HG03439 (cell line): Measurements from ENCODE around the gene URGCP.
"Not testable (repeated sequence)": the region's sequence is repeated elsewhere in the genome, so short reads cannot be mapped to it uniquely, and the experiment has no call there.

ENCODE experiments used
- ATAC-seq: cut with Tn5 transposase; IDR thresholded peaks from one replicate; pipeline ENCODE4 v1.9.1; 2021; ENCODE audit warnings: mild to moderate bottlenecking, moderate library complexity; ENCODE audit not compliant: unreplicated experiment

URGCP gene

GRCh38 chr7:43915907-43916306 lies 9.5 kb upstream of the URGCP start:
- no peak for ATAC-seq

- ATAC-seq: no peak
Measured at GRCh38 chr7:43914795-43915194, 8.4 kb upstream of the URGCP start.

GRCh38 chr7:43905956-43906330 lies 453 bp downstream of the URGCP start:
- ATAC-seq: peak; percentile 38

GRCh38 chr7:43905209-43905946 lies 1.0 kb downstream of the URGCP start:
- no peak for ATAC-seq

- no peak for ATAC-seq
Measured at GRCh38 chr7:43904533-43905208, 1.7 kb downstream of the URGCP start.

DNA sequence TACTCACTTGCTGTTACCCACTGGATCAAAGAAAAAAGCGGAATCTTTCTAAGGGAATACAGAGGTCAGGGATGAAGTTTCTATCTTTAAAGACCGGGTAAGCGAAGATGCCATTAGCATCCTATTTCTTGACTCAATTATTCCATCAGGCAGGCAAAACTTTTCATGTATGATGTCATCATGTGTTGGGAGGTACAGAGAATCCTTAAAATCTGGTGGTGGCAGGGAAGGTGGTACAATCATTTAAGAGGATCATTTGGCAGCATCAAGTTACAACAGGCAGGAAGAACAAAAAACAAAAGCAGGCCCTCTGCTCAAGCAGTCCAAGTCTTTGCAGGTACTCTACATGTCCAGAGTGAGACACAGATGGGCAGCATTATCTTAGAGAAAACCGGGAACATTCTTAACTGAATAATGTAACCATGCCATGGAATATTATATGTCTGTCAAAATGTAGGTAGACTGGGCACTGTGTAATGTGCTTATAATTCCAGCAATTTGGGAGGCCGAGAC lies 3.8 kb downstream of the URGCP start:
- no peak for ATAC-seq

GRCh38 chr7:43898571-43898970 lies 7.8 kb downstream of the URGCP start:
- ATAC-seq: not testable (repeated sequence)

- ATAC-seq: no peak
Measured at GRCh38 chr7:43895847-43896415, 10.5 kb downstream of the URGCP start.

DNA sequence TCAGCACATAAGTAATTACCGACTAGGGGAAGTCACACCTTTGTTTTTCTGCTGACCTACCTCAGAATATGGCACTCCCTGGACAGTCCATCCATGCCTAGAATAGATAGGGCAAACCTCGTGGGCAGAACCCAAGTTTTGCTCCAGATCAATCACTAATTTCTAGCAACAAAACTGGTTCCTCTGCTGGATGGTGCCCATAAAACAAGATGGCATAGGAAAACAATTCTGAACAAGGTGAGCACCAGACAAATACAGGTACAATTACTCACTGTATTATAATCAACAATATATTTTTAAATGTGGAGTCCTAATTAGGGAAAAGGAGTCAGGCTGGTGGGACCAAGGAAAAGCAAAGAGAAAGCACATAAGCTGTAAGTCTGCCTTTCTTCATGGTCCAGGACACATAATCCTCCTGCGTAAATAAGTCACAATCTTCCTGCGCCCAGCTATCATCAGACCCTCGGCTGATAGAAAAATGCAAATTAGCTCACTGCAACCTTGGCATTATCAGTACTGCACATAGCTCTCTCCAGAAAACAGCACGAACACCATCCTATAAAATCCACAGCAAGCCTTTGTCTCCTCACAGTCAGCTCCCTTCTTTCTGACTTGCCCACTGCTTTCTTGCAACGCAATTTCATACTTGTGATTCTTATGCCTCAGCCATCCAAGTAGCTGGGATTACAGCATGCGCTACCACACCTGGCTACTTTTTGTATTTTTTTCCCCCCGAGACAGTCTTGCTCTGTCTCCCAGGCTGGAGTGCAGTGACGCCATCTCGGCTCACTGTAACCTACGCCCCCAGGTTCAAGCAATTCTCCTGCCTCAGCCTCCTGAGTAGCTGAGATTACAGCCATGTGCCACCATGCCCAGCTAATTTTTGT lies 15.1 kb downstream of the URGCP start:
- no peak for ATAC-seq

- no peak for ATAC-seq
Measured at GRCh38 chr7:43890468-43890867, 15.9 kb downstream of the URGCP start.

- no peak for ATAC-seq
Measured at GRCh38 chr7:43888993-43889945, 17.1 kb downstream of the URGCP start.

GRCh38 chr7:43884617-43885016 lies 21.8 kb downstream of the URGCP start:
- no peak for ATAC-seq

- ATAC-seq: no peak
Measured at GRCh38 chr7:43884209-43884608, 22.2 kb downstream of the URGCP start.

DNA sequence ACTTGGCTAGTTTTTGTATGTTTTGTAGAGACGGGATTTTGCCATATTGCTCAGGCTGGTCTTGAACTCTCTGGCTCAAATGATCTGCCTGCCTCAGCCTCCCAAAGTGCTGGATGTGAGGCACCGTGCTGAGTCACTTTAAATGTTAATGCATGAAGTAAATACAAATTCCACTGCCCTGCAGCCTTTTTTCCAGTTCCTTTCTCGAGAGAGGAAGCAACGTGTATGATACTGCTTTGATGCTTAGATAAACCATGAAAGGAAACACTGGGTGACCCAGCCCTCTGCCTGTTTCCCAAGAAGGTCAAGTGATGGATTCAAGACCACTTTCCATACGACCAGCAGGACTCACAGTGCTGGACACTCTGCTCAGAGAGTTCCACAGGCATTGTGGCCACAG lies 25.8 kb downstream of the URGCP start:
- no peak for ATAC-seq

DNA sequence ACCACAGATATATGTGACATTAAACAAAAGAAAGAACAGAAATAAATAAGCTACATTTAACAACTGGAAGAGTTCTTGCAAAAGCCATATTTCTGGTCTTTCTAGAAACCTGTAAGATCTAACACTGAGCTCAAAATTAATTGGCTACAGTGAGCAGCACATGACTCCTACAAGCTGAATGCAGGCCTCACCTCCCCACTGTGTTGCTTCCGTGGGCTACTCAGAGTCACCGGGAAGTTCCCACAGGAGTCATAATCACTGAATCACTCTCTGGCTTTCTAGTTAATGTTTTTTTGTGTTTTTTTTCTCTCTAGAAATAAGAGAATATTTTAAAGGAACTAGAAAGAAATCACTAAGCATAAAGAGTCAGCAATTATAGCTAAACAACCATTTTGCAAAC lies 26.9 kb downstream of the URGCP start:
- ATAC-seq: no peak

DNA sequence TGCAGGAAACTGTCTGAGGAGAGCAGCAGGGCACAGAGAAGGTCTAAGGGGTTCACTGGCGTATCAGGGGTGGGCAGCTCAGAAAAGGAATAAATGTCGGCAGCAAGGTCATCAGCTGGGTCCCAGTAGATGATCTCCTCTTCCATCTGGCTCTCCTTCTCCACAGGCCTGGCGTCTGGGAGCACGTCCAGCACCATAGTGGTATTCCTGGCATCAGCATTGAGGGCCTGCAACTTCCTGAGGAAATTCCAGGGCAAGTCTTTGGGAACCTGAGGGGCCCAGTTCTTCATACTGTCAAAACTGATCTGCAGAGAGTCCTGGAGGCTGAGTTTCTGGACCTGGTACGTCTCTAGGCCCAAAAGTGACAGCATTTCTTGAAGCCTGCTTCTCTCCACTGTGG lies 27.5 kb downstream of the URGCP start:
- ATAC-seq: no peak

DNA sequence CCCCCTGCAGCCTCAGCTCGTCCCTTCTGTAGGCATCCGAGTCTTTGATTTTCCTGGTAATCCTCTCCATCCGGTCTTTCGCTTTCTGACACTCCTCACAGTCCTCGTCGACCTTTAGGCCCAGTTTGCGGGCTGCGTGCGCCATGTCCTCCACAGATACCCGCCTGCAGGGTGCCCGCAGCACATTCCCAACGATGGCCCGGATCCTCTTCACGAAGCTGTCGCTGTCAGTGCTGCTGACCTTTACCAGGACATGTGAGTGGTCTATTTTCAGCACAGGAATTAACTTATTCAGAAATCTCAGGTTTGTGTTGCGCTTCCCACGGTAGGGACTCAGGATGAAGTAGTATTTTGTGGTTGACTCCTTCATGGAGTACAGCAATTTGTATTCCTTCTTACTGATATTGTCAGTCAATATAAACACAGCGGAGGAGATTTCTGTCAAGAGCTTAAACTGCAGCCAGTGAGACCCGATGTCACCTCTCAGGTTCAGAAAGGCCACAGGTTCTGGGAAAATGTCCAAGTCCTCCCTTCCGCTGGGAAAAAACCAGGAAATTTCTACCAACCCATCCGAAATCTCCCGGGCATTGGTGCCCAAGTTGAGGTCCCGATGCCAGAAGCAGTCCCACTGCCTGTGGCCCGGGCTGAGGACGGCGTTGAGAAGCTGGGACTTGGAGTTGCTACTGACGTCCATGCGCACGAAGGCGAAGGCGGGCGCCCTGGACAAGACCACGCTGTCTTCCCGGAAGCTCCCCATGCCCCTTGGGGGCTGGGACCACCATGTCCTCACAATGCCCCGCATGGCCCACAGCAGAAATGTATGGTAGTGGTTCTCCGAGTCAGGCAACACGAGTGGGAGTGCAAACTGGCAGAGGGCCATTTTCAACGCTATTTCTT lies 28.2 kb downstream of the URGCP start:
- no peak for ATAC-seq

DNA sequence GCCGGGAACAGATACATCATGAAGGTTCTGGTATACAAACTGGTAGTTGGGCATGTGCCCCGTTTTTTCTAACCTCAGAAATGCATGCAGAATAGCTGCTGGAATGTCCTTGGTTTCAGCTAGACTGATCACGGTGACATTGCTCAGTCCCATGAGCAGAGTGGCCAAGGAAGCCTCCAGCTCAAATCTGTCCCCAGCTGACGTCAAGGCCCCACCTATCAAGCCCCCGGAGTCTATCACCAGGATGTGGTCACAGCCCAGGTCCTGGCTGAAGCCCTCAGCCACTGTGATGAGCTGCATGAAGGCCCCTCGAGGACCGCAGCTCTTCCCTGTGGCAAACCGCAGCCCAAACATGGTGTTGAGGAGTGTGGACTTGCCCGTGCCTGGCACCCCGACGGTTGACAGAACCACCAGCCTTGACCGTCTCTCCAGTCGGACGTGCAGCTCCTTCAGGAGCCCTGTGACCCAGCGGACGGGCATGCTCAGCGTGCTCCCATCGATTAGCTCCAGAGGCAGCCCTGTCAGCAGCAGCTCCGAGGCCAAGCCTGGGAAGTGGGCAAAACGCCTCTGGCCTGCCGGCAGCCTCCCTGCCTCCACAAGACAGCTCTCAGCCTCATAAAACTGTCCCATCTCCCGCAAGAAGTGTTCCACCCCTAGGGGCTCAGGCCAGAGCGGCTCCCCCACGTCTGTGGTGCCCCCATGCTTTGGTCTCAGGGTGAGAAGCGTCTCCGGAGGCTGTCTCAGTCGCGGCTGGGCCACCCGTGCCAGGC lies 29.2 kb downstream of the URGCP start:
- no peak for ATAC-seq
